22Rv1 (cell line): ENCODE results near the gene CENPW.

ENCODE experiments used
- CTCF ChIP-seq: fragments of 450-650 bp; IDR thresholded peaks from 2 replicates; pipeline ENCODE4 v1.5.1; 2017; ENCODE audit warnings: mild to moderate bottlenecking
- ZFX ChIP-seq: fragments of 450-650 bp; IDR thresholded peaks from 2 replicates; pipeline ENCODE4 v1.6.1; 2017; ENCODE audit warnings: antibody characterized with exemption, borderline replicate concordance

- TF ChIP-seq CTCF (no peak), ZFX (no peak)
These were observed 22.0 kb downstream of the CENPW start for GRCh38 chr6:126361832-126362440.
